ENCODE data around the gene BMPER.

The BMPER gene

DNA sequence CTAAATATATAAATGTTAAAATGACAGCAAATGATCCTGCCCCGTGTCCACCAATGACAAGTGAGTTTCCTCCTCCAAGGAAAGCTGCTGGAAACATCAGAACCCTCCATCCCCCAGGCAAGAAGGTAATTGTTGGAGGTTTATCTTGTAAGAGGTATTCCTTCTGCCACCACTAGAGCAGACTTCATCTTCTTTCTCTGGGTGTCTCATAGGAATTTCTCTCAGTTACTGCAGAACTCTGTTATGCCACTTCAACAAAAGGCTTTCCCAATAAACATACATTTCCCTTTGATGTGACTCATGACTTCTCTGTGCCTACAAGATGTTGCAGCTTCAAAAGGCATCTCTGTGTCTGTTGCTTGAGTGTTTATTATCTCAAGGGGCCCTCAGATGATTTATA, 279.1 kb downstream of the BMPER start:
- DNase-seq (ENCODE audit: low spot score), result no peak

DNA sequence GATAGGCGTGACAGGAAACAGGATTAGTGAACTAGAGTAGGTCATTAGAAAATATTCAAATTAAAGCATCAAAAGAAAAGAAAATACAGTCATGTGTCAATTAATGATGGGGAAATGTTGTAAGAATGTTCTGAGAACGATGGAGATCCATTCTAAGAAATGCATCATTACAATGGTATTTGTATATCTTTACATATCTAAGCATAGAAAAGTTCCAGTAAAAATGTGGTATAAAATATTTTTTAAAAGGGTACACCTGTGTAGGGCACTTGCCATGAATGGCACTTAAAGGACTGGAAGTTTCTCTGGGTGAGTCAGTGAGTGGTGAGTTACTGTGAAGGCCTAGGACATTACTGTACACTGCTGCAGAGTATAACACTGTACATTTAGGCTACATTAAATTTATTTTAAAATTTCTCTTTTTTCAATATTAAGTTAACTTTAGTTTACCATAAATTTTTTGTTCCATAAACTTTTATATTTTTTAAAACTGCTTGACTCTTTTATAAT, 282.5 kb downstream of the BMPER start:
- DNase-seq (ENCODE audit: low spot score), result no peak

GRCh38 chr7:34189031-34189430, 283.7 kb downstream of the BMPER start:
- DNase-seq (ENCODE audit: low spot score), result no peak

- no peak for DNase-seq (ENCODE audit: low spot score)
These were observed 285.0 kb downstream of the BMPER start for GRCh38 chr7:34190299-34190698.

GRCh38 chr7:34191162-34191561, 285.8 kb downstream of the BMPER start:
- DNase-seq (ENCODE audit: low spot score), result no peak

DNA sequence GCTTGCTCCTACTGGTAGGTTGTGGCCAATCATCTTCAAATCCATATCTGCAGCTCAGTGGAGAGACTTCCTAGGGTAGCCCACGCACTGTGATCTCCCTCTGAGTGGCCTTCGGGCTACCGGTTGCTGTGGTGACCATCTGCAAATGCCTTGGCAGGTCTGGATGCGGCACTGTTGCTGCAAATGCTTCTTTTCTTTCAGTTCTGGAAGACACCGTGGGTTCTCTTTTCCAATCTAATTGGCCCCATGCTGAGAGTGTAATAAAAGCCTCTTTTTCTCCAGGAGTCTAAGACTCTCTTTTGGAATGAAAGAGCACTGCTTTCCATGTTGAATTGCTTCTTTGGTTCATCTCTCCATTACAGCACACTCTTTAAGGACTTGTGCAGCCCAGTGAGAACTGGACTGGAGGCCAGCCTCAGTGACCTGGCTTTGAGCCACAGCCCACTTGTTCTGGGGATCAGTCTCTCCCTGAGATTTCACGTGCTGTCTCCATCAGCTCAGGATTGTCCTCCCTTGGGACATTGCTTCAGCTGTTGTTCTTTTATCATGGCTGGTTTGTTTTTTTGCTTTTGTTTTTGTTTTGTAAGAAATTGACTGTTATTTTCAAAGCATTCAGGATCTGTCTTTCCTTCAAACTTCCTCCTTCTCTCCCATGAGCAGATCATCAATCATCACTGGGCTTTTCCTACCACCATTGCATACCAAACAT, 286.6 kb downstream of the BMPER start:
- DNase-seq (ENCODE audit: low spot score), result no peak

DNA sequence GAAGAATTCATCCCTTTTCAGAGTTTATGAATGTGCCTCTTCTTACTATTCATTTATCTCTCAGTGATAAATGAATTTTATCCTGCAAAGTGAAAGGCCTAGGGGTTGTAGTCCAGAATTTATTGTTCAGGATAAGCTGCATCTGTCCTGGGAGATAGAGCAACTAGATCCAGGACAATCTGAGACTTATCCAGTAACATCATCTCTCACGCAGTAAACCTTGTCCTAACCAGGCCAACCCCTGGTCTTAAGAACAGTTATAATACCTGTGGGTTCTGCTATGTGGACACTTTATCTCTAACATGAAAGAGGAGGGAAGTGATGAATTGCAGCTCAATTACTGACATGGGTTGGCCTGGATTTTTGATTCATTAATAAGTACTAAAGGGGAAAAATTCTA, 287.6 kb downstream of the BMPER start:
- DNase-seq (ENCODE audit: low spot score), result no peak

- no peak for DNase-seq (ENCODE audit: low spot score)
These were observed 292.9 kb downstream of the BMPER start for GRCh38 chr7:34198231-34198641.

All from kidney tubule cell (primary cell).